Measurements from ENCODE around the gene GABPA.

GABPA gene

DNA sequence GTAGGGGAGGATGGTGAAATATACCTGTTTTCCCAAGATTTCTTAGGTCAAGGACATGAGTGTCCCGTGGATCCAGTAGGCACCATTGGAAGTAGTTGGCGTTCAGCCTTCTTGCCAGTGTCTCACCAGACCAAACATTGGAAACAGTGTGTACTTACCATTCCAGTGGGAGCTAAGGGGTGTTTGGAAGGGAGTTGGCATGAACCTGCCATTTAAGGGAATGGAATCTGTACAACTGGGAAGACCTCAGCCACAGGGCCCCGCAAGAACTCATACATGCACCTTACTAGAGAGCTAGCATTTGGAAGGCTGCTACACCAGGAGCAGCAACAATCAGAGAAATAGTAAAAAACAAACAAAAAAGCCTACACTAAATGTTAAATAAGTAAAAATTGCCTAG is 12.8 kb upstream of the GABPA start:
- DNase-seq (ENCODE audit: insufficient read length, low spot score), result no peak
- TF ChIP-seq POLR2A (IDR thresholded peaks at IDR 0.05; ENCODE audit: low read depth, low read length), result no peak
- FAIRE-seq, result no peak

- no peak for TF ChIP-seq POLR2A (IDR thresholded peaks at IDR 0.05; ENCODE audit: low read depth, low read length)
- FAIRE-seq (no peak), DNase-seq (ENCODE audit: insufficient read length, low spot score) (no peak)
Measured at GRCh38 chr21:25722631-25723030, 12.1 kb upstream of the GABPA start.

GRCh38 chr21:25732091-25732760 is 2.5 kb upstream of the GABPA start:
- TF ChIP-seq POLR2A (IDR thresholded peaks at IDR 0.05; ENCODE audit: low read depth, low read length), result no peak
- no peak for FAIRE-seq
- DNase-seq (ENCODE audit: insufficient read length, low spot score), result no peak

GRCh38 chr21:25733859-25734653 is 716 bp upstream of the GABPA start:
- TF ChIP-seq POLR2A (IDR thresholded peaks at IDR 0.05; ENCODE audit: low read depth, low read length), result no peak
- FAIRE-seq (no peak), DNase-seq (ENCODE audit: insufficient read length, low spot score) (no peak)

GRCh38 chr21:25734654-25734903 is 193 bp upstream of the GABPA start:
- FAIRE-seq, result no peak
- peak; percentile 87; the same call in 1 of the 2 replicates for TF ChIP-seq POLR2A (IDR thresholded peaks at IDR 0.05; ENCODE audit: low read depth, low read length)
- DNase-seq (ENCODE audit: insufficient read length, low spot score), result no peak

DNA sequence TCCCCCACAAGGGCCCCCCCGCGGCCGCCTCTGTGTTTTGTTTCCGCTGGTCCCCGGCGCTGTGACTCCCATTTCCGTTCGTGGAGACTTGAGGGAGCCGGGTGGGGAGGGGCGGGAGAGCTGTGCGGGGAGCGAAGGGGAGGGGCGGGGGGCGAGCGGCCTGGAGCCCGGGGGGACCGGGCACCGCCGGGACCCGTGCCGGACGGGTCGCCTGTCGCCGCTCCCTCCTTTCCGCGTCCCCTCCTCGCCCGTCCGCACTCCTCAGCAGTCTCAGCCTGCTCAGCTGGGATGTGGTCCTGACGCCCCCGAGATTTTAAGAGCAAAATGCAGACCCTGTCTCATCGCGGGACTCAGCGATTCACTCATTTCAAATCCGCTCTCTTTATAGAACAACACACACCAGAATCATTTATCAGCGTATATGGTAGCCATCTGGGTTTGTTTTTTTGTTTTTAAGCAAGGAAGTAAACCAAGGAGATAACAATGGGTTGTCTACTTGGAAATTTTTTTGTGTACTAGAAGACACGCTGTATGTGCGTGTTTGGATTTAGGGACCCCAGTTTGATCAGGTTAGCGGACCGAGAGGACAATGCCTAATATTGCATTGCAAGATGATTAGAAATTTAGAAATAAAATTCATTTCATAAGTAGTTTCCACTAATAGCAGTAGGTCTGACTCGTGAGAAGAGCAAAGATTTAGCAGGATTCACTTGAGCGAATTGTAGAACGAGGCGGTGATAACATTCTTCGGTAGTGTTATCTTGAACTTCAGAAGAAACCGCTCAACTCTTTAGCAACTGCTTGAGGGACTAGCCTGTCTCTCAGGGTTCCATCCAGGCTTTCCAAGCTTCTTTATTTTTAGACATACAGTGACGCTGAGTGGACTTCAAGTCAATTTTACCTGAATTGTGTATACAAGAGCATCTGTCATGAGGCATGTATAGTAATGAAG is 1.1 kb downstream of the GABPA start:
- DNase-seq (ENCODE audit: insufficient read length, low spot score), result peak; percentile 66
- peak; percentile 32 for TF ChIP-seq POLR2A (IDR thresholded peaks at IDR 0.05; ENCODE audit: low read depth, low read length)
- FAIRE-seq, result no peak

- FAIRE-seq (no peak), DNase-seq (ENCODE audit: insufficient read length, low spot score) (no peak)
- TF ChIP-seq POLR2A (IDR thresholded peaks at IDR 0.05; ENCODE audit: low read depth, low read length), result no peak
Measured at GRCh38 chr21:25737421-25737820, 2.6 kb downstream of the GABPA start.

GRCh38 chr21:25742900-25743299 is 8.1 kb downstream of the GABPA start:
- TF ChIP-seq POLR2A (IDR thresholded peaks at IDR 0.05; ENCODE audit: low read depth, low read length), result no peak
- no peak for DNase-seq (ENCODE audit: insufficient read length, low spot score)
- FAIRE-seq, result no peak

DNA sequence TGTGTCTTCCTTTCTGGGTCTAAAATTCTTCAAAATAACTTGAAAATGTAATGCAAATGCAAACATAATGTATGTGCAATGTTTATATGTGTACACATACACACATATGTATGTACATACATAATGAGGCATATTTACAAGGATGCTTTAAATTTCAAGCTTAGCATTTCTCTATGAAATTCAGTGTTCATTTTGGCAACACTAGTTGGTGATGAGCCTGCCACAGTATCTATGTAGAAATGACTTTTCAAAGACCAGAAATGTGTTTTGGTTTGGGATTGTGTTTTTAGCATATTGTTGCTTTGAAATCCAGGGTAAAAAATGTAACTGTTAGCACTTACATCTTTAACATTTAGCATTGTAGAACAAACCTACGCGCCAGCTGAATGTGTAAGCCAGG is 10.1 kb downstream of the GABPA start:
- TF ChIP-seq POLR2A (IDR thresholded peaks at IDR 0.05; ENCODE audit: low read depth, low read length), result no peak
- FAIRE-seq (peak; percentile 33), DNase-seq (ENCODE audit: insufficient read length, low spot score) (no peak)

- no peak for FAIRE-seq
Measured at GRCh38 chr21:25750085-25750484, 15.3 kb downstream of the GABPA start.

DNA sequence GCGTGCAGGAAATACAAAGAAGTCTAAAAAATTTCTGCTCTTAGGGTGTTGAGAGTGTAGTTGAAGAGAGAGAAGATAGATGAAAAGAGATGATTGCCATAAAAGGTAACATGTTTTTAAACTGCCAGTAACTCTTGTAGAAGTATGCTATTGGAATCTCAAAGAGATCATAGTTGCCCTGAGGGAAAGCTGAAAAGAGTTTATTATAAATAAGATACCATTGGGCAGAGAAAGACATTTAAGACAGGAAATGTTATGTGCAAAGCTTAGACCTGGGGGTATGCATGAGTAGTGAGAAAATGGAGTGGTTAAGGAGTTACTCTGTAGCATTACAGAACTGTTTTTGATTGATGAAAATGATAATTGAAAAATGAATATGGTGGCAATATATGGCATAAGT is 17.6 kb downstream of the GABPA start:
- no peak for TF ChIP-seq POLR2A (IDR thresholded peaks at IDR 0.05; ENCODE audit: low read depth, low read length)
- no peak for FAIRE-seq
- no peak for DNase-seq (ENCODE audit: insufficient read length, low spot score)

More at GRCh38 chr21:25750085-25750484, 15.3 kb downstream of the GABPA start:
- no peak for TF ChIP-seq POLR2A (IDR thresholded peaks at IDR 0.05; ENCODE audit: low read depth, low read length)
- DNase-seq (ENCODE audit: insufficient read length, low spot score), result no peak

GRCh38 chr21:25756190-25756932 is 21.6 kb downstream of the GABPA start:
- TF ChIP-seq POLR2A (IDR thresholded peaks at IDR 0.05; ENCODE audit: low read depth, low read length), result no peak
- FAIRE-seq (no peak), DNase-seq (ENCODE audit: insufficient read length, low spot score) (no peak)

GRCh38 chr21:25757531-25757930 is 22.8 kb downstream of the GABPA start:
- DNase-seq (ENCODE audit: insufficient read length, low spot score) (no peak), FAIRE-seq (no peak)
- no peak for TF ChIP-seq POLR2A (IDR thresholded peaks at IDR 0.05; ENCODE audit: low read depth, low read length)
